RPMI8226 (cell line): Measurements from ENCODE around the gene MAML2.

Source experiments
- DNase-seq: peaks from one replicate; pipeline ENCODE4 v3.0.0-alpha.2; 2015

Gene MAML2

GRCh38 chr11:95994329-95994728 lies 348.7 kb downstream of the MAML2 start:
- no peak for DNase-seq

DNA sequence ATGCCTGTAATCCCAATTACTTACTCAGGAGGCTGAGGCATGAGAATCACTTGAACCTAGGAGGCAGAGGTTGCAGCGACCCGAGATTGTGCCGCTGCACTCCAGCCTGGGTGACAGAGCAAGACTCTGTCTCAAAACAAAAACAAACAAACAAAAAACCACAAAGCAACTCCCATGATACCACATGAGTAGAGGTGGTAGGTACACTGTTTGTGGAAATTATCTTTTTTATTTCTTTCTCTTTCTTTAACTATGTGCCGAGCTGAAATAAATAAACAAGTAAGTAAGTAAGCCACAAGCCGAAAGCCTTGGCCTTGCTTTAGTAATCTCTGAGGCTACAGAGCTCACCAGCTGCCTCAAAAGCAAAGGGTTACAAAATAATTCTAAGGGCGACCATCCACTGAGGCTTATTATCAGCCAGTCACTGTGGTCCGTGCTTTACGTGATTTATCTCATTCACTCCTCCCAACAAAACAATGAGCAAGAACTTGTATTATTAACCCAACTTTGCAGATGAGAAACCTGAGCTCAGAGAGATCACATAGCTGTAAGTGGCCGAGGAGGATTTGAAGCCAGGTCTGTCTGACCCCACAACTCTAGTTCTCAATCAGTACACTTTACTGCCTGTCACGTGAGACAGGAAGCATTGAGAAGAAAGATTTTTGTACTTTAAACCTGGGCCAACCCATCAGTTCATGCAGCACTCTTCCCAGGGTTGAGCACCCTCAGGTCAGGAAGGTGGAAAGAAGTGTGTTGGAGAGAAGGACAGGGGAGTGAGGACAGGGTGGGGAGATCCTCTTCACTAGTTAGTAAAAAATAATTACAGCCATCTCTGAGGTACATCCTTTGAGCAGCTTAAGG lies 349.3 kb downstream of the MAML2 start:
- no peak for DNase-seq

- no peak for DNase-seq
Measured at GRCh38 chr11:95991545-95991944, 351.4 kb downstream of the MAML2 start.

- no peak for DNase-seq
Measured at GRCh38 chr11:95991101-95991500, 351.9 kb downstream of the MAML2 start.

- DNase-seq, result no peak
Measured at GRCh38 chr11:95989780-95990179, 353.2 kb downstream of the MAML2 start.

DNA sequence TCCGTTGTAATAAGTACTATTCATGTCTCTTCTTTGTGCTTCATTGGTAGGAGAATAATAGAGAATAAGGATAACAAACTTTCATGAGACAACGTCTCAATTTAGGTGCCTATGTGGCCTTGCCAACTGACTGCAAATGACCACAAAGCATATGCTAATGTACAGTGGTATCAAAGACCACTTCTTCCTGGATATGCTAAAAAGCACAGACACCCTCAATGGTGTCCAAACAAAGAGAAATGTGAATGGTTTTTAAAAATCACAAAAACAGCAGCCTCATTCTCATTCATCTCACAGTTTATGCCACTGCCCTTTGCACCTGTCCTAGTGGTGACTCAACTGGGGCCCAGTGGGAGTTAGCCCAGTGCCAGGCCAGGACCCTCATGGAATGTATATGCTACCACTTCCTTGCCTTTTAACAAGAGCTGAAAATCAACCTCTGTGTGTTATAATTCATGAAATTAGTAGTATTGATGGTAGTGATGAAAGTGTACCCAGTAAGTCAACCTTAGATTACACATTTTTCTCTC lies 353.9 kb downstream of the MAML2 start:
- no peak for DNase-seq

DNA sequence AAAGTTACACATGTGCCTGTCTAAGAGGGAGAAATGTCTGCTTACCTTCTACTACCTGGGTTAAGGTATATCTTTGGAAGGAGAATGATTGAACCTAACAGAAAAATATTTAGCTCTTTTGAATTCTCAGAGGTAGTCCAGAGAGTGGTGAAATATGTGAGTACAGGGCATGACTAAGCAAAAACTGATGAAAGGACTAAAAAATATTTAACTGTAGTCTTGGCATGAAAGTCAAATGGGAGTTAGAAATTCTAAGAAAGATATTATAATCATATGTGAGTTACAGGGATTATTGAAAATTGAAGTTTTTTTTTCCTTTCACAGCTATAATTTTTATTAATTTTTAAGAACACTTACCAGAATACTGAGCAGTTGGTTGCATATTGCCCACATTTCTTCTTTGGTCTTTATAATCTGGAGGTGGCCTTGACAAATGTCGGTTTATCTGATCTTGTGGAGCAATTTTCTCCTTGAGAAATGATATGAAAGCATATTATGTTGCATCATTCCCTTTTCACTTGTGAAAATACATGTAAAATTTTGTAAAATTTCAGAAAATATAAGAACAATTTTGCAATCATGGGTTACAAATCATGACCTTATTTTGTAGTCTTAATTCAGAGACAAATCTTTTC lies 357.7 kb downstream of the MAML2 start:
- DNase-seq, result no peak

DNA sequence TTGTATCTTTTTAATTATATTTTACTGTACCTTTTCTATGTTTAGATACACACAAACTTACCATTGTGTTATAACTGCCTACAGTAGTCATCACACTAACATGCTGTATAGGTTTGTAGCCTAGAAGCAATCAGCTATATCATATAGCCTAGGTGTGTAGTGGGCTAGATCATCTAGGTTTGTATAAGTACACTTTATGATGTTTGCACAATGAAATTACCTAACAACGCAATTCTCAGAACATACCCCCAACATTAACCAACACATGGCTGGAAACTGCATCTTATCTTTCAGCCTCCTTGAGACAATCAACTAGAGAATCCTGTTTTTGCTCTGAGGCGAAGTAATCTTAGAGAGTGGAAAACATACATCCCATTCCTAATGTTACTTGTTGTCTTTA lies 358.9 kb downstream of the MAML2 start:
- DNase-seq, result no peak

DNA sequence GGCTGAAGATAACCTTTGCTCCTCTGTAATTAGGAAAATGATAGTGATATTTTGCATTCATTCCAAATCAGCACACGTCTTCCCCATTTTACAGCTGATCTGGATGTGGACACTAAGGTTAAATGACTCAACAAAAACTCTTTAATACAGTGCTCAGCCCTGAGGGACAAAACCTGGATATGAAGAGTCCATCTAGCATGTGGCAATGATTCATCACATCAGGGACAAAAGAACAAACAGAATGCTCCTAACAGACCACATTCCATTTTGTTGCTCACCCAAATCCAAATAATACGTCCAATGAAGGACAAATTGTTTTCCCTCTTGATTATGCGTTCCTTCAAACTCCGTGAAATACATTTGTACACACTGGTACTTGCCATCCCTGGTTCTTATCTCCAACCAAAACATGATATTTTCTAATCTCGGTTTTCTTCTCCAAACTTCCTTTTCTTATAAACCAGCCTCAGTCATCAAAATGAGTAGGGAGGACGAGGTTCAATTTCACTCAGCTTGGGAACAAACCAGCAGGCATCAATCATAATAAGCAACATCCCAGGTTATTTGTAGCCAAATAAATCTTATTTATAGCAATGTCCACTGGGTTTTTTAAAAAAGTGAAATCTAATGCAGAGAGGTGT lies 365.3 kb downstream of the MAML2 start:
- no peak for DNase-seq

DNA sequence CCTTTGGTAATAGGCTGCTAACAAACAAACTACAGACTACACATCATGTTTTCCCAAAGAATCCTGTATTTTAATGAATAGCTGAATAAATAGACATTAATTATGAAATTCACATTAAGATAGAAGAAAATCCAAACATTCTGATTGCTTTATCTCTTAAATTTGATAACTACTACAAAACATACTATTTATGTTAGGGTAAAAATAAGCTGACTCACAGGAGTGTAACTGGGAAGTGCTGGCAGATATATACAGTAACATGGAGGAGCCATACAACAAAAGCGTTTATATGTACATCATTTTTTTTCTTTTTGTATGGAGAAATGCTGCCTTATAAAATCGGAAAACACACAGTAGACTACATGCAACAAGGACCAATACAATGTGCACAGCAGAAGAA lies 366.4 kb downstream of the MAML2 start:
- DNase-seq, result no peak

- no peak for DNase-seq
Measured at GRCh38 chr11:95975343-95975742, 367.7 kb downstream of the MAML2 start.

DNA sequence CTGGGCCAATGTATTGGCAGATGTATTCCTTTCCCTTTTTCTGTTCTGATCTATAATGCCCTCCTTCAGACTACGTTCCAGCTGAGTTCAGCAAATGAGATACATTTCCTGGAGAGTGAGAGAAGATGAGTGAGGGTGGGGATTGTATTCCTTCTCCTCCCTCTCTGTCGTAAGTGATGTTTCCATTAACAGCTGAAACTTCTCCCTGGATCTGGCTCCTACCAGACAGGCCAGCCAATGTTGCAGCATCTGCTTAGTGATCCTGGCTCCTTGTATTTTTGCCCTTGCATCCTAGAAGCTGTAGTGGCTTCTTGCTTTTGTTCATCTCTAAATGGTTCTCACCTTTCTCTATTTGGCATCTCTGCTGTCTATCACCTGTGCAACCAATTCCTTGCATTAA lies 370.9 kb downstream of the MAML2 start:
- DNase-seq, result no peak

- no peak for DNase-seq
Measured at GRCh38 chr11:95968585-95968984, 374.4 kb downstream of the MAML2 start.

DNA sequence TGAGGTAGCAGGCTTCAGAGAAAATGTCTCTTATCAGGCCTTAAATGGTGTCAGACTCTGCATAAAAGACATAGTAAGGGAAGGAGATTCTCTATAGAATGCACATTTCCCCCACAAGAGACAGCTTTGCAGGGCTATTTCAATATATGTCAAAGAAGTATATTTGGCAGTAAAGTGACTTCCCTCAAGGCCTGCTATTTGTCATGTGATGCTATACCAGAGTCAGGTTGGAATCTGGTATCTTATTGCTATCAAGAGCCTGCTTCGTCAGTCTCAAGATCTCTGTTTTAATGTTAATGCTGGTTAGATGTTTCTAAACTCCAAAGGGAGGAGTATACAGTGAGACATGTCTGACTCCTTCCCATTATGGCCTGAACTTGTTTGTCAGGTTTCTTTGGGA lies 378.7 kb downstream of the MAML2 start:
- DNase-seq, result no peak

DNA sequence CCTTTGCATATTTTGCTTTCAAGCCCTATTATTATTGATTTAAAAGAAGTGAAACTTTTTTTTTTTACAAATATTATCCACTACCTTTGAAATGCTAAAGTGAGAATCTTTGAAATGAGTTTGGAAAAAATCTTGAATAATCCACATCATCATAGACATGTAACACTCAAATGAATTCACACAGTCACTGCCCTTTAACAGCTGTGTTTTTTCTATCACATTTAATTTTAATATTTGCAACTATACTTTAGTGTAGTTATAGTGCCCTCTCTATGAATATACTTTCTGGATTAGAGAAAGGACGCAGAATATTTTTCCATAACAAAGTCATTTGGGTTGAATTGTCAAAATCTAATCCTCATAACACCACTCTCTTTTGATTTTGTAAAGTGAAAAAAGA lies 381.2 kb downstream of the MAML2 start:
- no peak for DNase-seq

- DNase-seq, result no peak
Measured at GRCh38 chr11:95950905-95951304, 392.1 kb downstream of the MAML2 start.

DNA sequence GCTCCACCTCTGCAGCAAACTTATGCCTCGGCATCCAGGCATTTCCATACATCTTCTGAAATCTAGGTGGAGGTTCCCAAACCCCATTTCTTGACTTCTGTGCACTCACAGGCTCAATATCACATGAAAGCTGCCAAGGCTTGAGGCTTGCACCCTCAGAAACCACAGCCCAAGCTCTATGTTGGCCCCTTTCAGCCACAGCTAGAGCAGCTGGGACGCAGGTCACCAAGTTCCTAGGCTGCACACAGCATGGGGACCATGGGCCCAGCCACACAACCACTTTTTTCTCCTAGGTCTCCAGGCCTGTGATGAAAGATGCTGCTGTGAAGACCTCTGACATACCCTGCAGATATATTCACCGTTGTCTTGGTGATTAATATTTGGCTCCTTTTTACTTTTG lies 394.4 kb downstream of the MAML2 start:
- no peak for DNase-seq

GRCh38 chr11:95944623-95945022 lies 398.4 kb downstream of the MAML2 start:
- no peak for DNase-seq

DNA sequence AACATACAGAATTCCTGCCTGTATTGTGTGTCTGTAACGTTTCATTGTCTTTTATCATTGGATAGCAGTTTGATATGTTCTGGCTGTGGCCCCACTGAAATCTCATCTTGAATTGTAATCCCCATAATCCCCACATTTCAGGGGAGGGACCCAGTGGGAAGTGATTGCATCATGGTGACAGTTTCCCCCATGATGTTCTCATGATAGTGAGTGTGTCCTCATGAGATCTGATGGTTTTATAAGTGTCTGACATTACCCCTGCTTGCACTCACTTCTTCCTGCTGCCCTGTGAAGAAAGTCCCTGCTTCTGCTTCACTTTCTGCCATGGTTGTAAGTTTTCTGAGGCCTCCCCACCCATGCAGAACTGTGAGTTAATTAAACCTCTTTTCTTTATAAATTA lies 399.4 kb downstream of the MAML2 start:
- no peak for DNase-seq

DNA sequence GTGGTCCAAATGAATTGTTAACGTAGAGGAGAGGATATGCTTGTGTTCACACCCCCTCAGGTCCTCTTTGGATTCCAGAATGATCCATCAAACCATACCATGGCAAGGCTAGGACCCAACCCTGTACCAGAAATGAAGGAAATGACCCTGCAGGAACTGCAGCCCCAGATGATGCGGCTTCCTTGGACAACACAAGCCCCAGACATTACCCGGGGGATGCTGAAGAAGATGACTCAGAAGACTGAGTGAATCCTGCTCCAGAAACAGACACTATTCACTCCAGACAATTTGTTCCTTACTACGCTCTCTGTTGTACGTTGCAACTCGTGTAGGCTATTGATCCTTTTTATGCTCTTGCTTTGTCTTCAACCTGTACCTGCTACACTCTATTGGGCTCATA lies 403.9 kb downstream of the MAML2 start:
- DNase-seq, result no peak

DNA sequence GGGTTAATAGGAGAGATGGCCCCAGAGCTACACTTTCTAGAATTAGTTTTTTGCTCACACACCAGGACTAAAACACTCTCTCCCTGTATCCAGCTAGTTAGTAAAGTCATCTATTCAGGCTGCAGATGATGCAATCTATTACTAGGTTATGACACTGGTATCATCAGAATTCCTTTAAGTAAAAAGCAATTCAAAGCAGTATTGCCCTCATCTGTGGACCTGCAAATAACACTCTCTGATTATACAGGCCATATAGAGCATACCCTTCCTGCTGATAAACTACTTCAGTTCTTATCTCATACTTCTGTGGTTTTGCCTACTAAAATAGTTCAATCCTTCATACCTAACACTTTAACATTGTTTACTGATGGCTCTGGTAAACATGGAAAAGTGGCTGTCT lies 405.6 kb downstream of the MAML2 start:
- DNase-seq, result no peak

DNA sequence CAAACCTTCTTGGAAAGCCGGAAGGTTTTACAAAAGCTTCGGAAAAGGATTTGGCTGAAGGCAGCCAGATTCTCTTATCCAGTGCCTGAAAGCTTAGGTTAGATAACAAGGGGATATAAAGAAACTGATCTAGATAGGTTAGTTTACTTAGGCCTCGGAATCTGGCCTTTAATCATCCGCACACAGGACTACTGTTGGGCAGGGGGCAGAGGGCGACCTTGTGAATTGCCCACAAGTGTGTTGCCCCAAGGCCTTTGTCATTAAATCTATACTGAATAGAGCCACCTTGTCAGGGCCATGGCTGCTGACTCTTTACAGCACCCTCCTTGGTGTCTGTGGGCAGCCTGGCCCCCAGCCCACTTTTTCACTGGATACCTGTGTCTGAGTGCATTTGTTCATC lies 409.4 kb downstream of the MAML2 start:
- no peak for DNase-seq

- DNase-seq, result no peak
Measured at GRCh38 chr11:95931916-95932315, 411.1 kb downstream of the MAML2 start.

- DNase-seq, result no peak
Measured at GRCh38 chr11:95930948-95931347, 412.0 kb downstream of the MAML2 start.
